ENCODE results near the gene VARS2. TPM values are rescaled to one million over a fixed set of nuclear protein-coding genes. Genes with fewer than 3 reads are reported as not detected.
A peak's percentile ranks its signal among the peaks of the same experiment; 100 is the strongest.

Gene VARS2
- total RNA-seq, 1 donor from 2014 or later = 23.5 TPM

DNA sequence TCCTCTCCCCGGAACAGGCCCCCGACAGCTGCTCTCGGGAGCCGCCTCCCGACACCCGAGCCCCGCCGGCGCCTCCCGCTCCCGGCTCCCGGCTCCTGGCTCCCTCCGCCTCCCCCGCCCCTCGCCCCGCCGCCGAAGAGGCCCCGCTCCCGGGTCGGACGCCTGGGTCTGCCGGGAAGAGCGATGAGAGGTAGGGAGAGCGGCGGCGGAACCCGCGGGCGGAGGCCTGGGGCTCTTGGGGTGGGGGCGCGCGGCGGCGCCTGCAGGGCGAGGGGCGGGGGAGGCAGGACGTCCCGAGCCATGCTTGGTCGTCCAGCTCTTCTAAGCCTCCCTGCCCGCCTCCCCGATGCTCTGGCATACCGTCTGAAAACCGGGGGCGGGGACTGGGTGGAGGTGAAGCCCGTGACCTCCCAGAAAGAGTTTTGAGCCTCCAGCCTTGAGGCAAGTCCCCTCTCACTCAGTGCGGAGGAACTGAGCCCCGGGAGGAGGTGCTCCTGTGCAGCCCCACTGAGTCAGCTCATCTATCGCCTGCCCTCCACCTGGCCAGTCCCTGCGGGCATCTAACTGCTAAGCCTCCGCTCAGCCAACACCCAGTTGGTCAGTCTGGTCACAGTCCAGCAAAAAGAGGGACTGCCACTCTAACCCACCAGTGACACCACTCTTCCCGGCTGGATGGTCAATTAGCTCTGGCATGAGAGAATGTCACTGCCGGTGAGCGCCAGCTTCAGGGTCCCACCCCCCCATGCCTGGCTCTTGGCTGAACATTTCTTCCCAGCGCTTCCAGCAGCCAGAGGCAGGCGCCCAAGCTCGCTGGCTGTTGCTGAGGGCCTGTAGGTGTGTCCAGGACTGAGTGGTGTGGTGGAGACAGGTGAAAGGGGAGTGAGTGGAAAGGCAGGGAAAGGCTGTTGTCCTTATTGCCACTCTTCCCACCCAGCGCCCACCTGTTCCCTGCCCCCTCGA is 29.2 kb upstream of the VARS2 start:
- DNase-seq (ENCODE audit: low spot score) = peak; percentile 88

DNA sequence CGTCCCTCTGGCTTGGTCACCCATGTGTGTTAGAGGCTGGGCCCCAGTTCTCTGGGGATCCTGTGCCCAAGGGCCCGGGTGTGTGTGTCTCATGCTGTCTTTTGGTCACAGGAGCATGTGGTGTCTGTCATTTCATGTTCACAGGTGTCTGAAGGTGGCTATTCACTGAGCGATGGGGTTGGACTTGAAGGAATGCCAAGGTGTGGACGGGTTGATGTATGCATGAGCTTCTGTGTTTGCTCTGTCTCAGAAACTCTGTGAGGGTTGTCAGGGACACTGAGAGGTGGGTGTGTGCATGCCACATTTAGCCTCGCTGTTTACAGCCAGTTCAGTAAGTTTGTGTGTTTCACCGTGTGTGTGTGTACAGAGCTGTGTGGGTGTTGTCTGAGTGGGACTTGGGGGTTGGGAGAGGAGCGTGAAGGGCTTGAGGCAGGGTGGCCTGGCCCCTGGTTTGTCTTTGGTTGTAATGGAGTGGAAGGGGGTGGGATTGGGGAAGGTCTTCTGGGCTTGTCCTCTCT is 28.5 kb upstream of the VARS2 start:
- peak; percentile 60 for DNase-seq (ENCODE audit: low spot score)

DNA sequence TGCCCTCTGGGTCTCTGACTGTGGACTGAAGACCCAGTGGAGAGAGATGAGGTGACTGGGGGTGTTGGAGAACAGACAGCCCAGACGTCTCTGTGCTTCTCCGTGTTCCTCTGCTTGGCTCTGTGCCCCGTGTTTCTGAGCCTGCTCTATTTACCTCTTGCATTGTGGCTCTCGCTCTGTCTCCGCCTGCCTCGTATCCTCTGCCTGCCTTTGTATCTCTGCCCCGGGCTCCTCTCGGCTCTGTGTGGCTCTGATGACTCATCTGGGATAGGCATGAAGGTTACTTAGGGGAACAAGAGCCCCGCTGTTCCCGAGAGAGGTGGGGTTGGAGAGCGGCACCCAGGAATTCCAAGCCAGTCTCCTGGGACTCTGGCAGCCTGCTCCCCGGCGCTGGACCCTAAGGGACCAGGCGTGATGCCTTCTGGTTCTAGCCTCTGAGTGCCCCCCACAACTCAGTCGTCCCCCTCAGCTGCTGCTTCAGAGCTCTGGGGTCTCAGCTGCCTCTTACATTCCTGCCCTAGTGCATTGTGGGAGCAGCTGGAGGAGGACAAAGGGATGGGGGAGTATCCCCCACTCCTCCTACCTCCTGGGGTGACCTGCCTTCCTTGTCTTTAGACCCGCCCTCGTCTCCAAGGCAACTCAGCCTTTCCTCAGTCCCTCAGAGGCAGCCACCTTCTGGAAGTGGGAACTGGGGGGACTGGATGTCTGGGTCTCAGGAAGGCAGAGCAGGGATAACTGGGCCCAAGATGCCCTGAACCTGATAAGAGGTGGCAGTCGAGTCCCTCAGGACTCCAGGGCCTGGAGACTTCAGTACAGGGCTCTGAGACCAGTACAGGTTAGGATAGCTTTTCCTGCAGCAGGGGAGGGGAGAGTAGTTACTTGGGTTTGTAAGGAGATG is 27.8 kb upstream of the VARS2 start:
- DNase-seq (ENCODE audit: low spot score) = peak; percentile 87

DNA sequence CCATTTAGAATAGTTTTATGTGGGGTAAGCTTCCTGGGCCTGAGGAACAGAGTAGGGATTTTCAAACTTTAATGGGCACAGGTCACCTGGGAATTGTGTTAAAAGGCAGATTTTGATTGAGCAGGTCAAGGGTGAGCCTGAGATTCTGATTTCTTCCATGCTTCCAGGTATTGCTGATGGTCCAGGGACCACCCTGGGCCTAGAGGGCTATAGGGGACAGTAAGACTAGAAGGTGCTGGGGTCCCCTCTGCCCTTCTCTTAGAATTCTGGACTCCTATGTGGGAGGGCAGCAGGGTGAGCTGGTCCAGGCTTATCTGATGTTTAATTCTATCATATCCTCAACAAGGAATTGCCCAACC is 27.2 kb upstream of the VARS2 start:
- peak; percentile 5 for DNase-seq (ENCODE audit: low spot score)

DNA sequence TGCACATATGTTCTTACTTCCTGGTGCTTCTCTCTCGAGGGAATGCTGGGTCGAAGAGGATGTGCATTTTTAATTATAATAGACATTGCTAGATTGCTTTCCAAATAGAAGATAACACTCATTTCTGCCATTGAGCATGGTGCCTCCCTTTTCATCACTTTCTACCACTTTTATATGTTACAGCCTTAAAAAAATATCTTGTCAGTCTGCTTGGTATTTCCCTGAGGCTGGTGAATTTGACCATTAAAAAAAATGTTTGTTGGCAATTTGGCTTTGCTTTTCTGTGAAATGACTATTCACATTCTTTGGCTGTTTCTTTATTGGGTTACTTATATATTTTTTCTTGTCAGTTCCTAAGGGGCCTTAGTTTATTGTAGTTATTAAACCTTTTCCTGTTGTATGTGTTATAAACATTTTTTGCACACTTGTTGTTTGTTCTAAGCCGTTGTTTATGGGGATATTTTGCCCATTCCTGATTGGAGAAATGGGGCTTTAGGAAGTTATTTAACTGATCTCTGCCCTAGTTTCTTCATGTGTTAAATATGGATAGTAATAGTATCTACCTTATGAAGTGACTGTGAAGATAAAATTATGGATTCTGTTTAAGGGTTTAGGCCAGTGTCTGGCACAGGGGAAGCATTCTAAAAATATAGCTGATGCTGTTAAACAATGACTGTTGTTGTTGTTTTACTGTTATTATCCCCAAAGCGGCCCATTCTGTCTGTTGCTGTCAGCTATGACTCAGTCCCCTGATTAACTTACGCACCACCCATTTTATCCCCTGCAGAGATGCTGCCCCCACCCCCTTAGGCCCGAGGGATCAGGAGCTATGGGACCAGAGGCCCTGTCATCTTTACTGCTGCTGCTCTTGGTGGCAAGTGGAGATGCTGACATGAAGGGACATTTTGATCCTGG is 25.9 kb upstream of the VARS2 start:
- no peak for DNase-seq (ENCODE audit: low spot score)

DNA sequence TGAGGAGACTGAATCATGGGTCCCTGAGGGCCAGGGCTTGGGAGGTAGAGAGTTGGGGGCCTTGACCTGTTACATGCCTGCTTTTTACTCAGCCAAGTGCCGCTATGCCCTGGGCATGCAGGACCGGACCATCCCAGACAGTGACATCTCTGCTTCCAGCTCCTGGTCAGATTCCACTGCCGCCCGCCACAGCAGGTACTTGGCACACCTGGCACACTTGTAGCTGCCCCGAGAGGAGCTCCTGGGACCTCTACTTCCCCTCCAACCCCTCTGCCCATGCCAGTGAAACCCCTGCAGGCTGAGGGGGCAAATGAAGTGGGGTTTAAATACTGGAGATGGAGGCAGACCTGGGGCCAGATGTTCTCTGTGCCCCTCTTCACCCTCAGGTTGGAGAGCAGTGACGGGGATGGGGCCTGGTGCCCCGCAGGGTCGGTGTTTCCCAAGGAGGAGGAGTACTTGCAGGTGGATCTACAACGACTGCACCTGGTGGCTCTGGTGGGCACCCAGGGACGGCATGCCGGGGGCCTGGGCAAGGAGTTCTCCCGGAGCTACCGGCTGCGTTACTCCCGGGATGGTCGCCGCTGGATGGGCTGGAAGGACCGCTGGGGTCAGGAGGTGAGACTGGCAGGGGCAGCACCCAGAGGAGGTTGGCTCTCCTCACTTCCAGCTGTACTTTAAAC is 25.1 kb upstream of the VARS2 start:
- peak; percentile 76 for DNase-seq (ENCODE audit: low spot score)

DNA sequence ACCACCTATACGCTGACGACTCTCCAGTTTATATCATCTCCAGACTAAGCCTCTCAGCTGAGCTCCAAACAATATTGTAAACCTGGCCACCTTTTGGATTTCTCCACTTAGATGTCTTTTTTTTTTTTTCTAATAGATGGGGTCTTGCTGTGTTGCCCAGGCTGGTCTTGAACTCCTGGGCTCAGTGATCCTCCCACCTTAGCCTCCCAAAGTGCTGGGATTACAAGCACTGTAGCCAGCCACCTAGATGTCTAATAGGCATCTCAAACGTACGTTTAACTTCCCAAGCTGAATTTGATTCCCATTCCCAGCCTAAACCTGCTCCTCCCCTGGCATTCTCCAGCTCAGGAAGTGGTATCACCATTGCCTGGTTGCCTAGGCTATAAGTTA is 24.5 kb upstream of the VARS2 start:
- DNase-seq (ENCODE audit: low spot score) = no peak

DNA sequence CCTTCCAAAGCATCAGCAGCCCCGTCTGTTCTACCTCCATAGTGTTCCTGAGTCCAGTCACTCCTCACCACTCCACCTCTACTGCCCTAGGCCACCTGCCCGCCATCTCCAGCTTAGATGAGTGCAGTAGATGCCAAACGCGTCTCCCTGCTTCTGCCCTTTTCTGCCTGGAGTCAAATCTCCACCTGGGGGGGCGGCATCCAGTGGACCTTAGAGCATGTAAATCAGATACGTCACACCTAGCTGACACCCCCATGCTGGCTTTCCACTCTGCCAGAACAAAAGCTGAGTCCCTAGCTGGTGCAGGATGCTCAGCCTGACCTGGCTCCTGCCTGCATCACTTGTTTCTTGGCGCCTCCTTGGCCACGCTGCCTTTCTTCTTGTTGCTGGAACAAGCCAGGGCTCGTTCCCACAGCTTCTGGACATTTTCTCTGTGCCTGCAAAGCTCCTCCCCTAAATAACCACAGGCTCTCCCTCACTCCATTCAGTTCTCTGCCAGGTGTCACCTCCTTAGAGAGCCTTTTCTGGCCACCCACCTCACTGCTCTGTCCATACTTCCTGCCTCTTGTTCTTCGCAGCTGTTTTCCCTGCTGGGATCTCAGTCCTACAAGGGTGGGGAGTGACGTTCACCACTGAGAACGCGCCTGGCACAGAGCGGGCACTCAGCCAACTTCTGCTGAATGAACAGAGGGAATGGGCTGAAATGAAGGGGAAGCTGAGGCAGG is 24.0 kb upstream of the VARS2 start:
- DNase-seq (ENCODE audit: low spot score) = peak; percentile 84

DNA sequence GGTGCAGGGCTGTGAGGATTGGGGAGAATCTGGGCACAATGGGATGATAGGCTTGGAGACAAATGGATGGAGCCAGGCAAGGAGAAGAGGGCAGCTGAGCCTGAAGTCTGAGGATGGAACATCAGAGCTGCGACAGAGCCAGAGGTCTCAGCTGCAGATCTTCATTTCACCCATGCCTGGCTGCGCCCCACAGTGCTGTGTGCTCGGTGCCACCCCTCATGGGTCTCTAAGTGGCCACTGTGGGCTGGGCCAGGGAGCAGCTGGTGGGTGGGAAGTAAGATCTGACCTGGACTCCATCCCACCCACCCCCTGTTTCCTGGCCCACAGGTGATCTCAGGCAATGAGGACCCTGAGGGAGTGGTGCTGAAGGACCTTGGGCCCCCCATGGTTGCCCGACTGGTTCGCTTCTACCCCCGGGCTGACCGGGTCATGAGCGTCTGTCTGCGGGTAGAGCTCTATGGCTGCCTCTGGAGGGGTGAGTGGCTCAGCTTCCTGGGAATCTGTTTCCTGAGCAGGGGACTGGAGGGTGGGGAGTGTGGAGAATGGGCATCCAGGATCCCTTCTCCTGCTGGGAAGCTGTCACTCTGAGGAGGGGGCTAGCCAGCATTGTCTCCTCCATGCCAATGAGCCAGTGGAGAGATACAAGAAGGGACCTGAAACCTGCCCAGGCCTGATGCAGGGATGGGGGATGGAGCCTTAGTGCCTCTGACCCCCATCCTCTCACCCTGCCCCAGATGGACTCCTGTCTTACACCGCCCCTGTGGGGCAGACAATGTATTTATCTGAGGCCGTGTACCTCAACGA is 23.2 kb upstream of the VARS2 start:
- DNase-seq (ENCODE audit: low spot score) = peak; percentile 73

DNA sequence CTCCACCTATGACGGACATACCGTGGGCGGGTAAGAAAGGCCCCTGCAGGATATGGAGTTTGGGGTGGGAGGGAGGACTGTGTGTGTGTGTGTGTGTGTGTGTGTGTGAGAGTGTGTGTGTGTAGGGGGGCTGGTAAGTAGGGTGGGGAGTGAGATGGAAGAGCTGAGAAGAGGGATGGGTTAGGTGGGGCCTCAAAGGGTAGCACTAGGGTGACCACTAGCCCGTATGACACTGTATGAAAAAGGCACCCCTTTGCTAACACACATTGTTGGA is 22.7 kb upstream of the VARS2 start:
- DNase-seq (ENCODE audit: low spot score) = peak; percentile 49

DNA sequence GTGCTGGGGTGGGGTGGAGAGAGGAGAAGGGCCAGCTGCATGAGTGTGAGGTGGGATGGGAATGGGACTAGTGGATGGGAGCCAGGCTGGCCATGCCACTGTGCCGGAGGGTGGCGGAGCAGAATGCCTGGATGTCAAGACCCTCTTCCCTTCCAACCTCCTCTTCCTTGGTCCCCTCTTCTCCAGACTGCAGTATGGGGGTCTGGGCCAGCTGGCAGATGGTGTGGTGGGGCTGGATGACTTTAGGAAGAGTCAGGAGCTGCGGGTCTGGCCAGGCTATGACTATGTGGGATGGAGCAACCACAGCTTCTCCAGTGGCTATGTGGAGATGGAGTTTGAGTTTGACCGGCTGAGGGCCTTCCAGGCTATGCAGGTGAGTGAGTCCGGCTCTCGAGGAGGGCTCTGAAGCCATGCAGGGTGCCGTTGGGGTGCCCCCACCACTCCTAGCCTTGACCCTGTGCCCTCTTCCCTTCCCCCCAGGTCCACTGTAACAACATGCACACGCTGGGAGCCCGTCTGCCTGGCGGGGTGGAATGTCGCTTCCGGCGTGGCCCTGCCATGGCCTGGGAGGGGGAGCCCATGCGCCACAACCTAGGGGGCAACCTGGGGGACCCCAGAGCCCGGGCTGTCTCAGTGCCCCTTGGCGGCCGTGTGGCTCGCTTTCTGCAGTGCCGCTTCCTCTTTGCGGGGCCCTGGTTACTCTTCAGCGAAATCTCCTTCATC is 22.1 kb upstream of the VARS2 start:
- DNase-seq (ENCODE audit: low spot score) = peak; percentile 72

DNA sequence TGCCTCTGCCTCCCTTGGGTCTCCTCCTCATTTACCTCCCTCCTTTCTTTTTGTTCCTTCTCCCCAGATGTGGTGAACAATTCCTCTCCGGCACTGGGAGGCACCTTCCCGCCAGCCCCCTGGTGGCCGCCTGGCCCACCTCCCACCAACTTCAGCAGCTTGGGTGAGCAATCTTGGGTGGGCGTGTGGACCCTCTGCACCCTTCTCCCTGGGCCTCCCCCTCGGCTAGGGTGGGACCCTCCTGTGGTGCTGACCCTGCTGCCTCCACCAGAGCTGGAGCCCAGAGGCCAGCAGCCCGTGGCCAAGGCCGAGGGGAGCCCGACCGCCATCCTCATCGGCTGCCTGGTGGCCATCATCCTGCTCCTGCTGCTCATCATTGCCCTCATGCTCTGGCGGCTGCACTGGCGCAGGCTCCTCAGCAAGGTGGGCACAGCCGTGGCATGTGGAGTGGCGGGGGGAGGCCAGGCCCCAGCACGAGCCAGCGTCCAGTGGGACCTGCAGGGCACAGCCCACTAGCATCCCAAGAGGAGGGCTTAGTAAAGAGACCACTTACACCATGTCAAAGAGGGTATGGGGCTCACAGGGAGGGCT is 20.9 kb upstream of the VARS2 start:
- no peak for DNase-seq (ENCODE audit: low spot score)

DNA sequence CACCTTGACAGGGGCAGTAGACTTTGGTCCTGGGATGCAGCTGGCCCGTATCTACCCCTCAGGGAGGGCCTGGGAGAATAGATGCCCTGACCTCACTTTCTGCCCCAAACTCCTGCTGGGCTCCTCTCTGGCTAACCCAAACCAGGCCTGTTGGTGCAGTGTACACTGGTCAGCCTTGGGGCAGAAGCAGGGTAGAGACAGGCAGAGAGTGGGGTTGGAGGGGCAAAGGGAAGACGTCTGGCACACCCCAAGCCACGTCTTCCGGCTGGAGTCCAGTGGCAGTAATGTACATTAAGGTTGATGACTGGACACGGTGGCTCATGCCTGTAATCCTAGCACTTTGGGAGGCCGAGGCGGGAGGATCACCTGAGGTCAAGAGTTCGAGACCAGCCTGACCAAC is 20.4 kb upstream of the VARS2 start:
- DNase-seq (ENCODE audit: low spot score) = no peak

DNA sequence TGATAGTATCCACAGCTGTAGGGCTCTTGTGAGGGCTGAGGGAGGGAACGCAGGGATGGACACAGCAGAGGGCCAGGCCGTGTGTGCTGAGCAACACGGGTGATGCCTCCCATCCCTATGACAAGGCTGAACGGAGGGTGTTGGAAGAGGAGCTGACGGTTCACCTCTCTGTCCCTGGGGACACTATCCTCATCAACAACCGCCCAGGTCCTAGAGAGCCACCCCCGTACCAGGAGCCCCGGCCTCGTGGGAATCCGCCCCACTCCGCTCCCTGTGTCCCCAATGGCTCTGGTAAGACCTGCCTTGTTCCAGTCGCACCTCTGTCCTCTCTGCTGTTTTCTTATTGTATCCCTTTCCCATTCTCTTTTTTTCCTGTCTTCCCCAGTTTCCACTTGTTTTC is 19.7 kb upstream of the VARS2 start:
- no peak for DNase-seq (ENCODE audit: low spot score)

DNA sequence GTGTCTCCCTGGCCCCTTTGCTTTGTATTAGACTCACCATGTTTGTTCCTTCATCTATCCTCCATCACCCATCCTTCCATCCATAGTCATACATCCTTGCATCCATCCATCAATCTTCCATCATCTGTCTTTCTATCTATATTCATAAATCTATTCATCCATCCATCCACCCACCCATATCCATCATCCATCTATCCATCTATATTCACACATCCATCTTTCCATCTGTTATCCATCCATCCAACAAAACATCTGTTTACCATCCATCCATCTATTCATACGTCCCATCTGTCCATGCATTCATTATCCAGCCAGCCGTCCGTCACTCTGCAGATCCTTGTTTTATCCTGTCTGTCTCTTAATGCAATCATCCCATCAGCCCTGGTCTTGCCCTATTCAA is 19.1 kb upstream of the VARS2 start:
- no peak for DNase-seq (ENCODE audit: low spot score)

DNA sequence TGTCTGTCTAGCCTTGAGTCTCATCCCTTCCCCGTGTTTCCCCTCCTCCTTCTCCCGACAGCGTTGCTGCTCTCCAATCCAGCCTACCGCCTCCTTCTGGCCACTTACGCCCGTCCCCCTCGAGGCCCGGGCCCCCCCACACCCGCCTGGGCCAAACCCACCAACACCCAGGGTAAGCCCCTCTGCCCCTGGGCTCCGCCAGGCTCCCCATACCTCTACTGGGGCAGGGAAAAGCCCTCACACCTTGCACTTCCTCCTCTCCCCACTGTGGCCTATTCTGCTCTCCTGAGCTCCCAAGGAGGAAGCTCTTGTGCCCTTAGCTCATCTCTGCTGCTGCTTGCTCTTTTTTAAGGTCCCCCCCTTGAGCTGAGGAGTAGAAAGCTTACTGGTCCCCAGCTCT is 18.7 kb upstream of the VARS2 start:
- DNase-seq (ENCODE audit: low spot score) = no peak

DNA sequence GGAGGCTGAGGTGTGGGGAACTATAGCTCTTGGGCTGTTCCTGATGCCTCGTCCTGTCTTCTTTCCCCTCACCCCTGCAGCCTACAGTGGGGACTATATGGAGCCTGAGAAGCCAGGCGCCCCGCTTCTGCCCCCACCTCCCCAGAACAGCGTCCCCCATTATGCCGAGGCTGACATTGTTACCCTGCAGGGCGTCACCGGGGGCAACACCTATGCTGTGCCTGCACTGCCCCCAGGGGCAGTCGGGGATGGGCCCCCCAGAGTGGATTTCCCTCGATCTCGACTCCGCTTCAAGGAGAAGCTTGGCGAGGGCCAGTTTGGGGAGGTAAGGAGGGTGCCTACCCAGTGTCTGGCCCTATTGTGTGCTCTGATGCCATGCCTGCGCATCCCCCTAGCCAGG is 17.5 kb upstream of the VARS2 start:
- no peak for DNase-seq (ENCODE audit: low spot score)

DNA sequence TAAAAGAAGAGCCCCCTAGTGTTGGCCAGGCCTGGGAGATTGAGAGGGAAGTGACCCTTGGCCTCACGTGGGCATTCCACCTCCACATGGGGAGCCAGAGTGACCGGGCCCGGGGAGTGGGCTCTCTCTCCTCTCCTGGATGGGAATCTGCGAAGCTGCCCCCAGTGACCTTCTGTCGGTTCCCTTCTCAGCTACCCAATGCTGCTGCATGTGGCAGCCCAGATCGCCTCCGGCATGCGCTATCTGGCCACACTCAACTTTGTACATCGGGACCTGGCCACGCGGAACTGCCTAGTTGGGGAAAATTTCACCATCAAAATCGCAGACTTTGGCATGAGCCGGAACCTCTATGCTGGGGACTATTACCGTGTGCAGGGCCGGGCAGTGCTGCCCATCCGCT is 16.2 kb upstream of the VARS2 start:
- no peak for DNase-seq (ENCODE audit: low spot score)
